Neural crest cell (in vitro differentiated cells): Measurements from ENCODE around the gene DCC. TPM values are rescaled to one million over a fixed set of nuclear protein-coding genes. Genes with fewer than 3 reads are reported as not detected.

ENCODE experiments used
- DNase-seq: peaks from one replicate; pipeline ENCODE4 v3.0.0; 2021; ENCODE audit warnings: low read depth, mixed read lengths, low spot score
- H3K27ac Mint-ChIP-seq: one replicate; pipeline ENCODE4 v1.8.0; 2021; ENCODE audit warnings: mild to moderate bottlenecking, mixed read lengths; ENCODE audit not compliant: unreplicated experiment
- H3K27me3 Mint-ChIP-seq: 2 replicates; pipeline ENCODE4 v1.8.0; 2021; ENCODE audit warnings: low read depth, mild to moderate bottlenecking, mixed read lengths
- H3K36me3 Mint-ChIP-seq: 2 replicates; pipeline ENCODE4 v1.8.0; 2021; ENCODE audit warnings: low read depth, mild to moderate bottlenecking, mixed read lengths
- H3K4me1 Mint-ChIP-seq: 2 replicates; pipeline ENCODE4 v1.8.0; 2021; ENCODE audit warnings: mixed read lengths
- H3K4me3 Mint-ChIP-seq: one replicate; pipeline ENCODE4 v1.8.0; 2021; ENCODE audit warnings: mild to moderate bottlenecking, mixed read lengths
- H3K9me3 Mint-ChIP-seq: 2 replicates; pipeline ENCODE4 v1.8.0; 2021; ENCODE audit warnings: mixed read lengths
- total RNA-seq: library from RNA; stranded (reverse); gene quantifications from 2 replicates; pipeline ENCODE4 v1.2.1, GENCODE V29; 2021
- TF ChIP-seq, protein P1 (sequence below): fragments of 200-600 bp; sonication (generic); conservative IDR thresholded peaks from 2 replicates; pipeline ENCODE4 v1.5.0; 2021; ENCODE audit warnings: antibody characterized with exemption, mild to moderate bottlenecking

DCC gene
- total RNA-seq, 1 donor from 2014 or later = 10.1 TPM

DNA sequence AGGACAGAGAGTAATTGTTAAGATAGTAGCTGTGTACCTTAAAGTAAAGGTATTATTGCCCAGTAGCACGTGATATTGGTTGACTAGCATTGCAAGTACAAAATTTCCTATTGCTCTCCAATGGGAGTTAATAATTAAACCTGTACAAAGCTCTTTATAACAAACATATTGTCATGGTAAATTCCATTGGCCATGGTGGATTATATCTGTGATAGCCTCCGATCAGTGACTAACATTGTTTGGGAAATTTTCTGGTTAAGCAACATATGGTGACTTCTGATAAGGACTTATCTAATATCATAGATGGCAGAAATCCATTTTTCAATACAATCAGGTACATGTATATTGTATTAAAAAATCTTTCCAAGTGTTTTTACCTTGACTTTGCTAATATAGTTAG lies 360.8 kb downstream of the DCC start:
- Mint-ChIP-seq H3K27me3 (peaks cover 8% of the 10 kb centered on the region), H3K36me3 (peaks cover 4% of the 10 kb centered on the region), H3K4me3 (no peak overlapping the region), H3K27ac (no peak overlapping the region), H3K4me1 (peaks cover 6% of the 10 kb centered on the region), H3K9me3 (peaks cover 6% of the 10 kb centered on the region)
- TF ChIP-seq, protein P1, sequence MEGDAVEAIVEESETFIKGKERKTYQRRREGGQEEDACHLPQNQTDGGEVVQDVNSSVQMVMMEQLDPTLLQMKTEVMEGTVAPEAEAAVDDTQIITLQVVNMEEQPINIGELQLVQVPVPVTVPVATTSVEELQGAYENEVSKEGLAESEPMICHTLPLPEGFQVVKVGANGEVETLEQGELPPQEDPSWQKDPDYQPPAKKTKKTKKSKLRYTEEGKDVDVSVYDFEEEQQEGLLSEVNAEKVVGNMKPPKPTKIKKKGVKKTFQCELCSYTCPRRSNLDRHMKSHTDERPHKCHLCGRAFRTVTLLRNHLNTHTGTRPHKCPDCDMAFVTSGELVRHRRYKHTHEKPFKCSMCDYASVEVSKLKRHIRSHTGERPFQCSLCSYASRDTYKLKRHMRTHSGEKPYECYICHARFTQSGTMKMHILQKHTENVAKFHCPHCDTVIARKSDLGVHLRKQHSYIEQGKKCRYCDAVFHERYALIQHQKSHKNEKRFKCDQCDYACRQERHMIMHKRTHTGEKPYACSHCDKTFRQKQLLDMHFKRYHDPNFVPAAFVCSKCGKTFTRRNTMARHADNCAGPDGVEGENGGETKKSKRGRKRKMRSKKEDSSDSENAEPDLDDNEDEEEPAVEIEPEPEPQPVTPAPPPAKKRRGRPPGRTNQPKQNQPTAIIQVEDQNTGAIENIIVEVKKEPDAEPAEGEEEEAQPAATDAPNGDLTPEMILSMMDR = no peak
- DNase-seq = no peak

DNA sequence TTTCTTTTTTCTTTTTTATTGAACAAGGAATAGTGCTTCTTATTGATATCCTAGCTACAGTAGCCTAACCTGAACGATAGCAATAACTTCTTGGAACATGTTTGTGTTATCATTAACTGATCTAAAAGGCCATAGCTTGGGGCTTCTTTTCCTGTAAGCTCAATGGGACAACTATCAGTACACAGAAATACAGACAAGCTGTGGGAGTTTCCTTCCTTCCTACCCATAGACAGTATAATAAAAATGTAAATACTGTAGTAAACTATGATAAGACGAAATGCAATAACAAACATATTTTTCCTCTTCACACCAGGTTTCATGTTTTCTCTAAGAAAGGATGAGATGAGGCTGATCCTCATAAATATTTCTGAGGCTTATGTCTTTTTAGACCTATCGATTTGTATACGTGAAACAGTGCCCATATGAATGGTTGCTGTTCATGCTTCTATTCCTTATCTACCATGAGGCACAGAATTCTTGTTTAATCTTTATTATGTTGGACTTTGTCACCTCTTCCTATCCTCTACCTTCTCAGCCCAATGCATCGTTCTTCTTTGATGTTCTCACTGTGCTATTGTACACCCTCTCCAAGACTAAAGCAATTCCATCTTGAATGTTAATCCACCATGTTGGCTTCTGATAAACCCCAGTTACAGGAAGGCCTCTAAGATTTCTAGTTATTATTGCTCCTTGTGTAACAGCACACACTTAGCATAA lies 361.4 kb downstream of the DCC start:
- peaks cover 6% of the 10 kb centered on the region for H3K4me1 Mint-ChIP-seq
- H3K9me3 Mint-ChIP-seq = peaks cover 6% of the 10 kb centered on the region
- no peak overlapping the region for H3K4me3 Mint-ChIP-seq
- H3K27ac Mint-ChIP-seq = no peak overlapping the region
- H3K27me3 Mint-ChIP-seq = peaks cover 5% of the 10 kb centered on the region
- H3K36me3 Mint-ChIP-seq = peaks cover 4% of the 10 kb centered on the region
- TF ChIP-seq, protein P1 = no peak
- DNase-seq = no peak

DNA sequence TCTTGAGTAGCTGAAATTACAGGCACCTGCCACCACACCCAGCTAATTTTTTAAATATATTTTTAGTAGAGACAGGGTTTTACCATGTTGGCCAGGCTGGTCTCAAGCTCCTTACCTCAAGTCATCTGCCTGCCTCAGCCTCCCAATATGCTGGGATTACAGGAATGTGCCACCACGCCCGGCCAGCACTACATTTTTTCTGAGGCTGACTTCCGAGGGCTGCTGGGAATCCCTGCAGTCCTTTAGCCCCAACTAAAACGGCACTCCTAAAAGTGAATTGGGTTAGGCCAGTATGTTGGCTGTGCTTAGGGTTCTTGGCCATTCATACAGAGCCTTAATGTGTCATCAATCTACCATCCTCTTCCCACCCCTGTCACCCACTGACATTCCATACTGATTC lies 375.4 kb downstream of the DCC start:
- no peak overlapping the region for H3K27ac Mint-ChIP-seq
- H3K4me3 Mint-ChIP-seq = no peak overlapping the region
- H3K4me1 Mint-ChIP-seq = peaks cover 5% of the 10 kb centered on the region
- no peaks in the 10 kb centered on the region for H3K27me3 Mint-ChIP-seq
- H3K9me3 Mint-ChIP-seq = no peaks in the 10 kb centered on the region
- TF ChIP-seq, protein P1 = no peak
- H3K36me3 Mint-ChIP-seq = no peaks in the 10 kb centered on the region
- DNase-seq = no peak

DNA sequence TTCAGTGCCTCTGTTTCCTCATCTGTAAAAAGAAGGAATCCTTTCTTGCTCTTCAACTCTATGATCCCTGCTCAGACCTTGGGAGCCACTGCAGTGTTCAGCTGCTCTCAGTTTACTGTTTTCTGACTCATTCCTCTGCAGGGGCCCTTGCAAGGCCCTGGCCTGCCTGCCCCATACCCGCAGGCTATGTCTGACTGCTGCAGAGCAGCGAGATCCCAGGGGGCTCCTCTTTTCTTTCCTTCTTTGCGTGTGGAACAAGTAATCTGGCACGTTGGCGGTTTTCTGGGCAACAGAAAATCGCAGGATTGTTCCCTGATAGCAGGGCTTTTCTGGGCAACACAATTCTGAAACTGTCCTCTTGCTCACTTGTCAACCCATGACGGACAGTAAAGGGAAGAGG lies 376.0 kb downstream of the DCC start:
- no peak for DNase-seq
- peaks cover 5% of the 10 kb centered on the region for H3K4me1 Mint-ChIP-seq
- TF ChIP-seq, protein P1 = no peak
- H3K27me3 Mint-ChIP-seq = no peaks in the 10 kb centered on the region
- no peak overlapping the region for H3K27ac Mint-ChIP-seq
- H3K36me3 Mint-ChIP-seq = no peaks in the 10 kb centered on the region
- no peak overlapping the region for H3K4me3 Mint-ChIP-seq
- H3K9me3 Mint-ChIP-seq = no peaks in the 10 kb centered on the region

DNA sequence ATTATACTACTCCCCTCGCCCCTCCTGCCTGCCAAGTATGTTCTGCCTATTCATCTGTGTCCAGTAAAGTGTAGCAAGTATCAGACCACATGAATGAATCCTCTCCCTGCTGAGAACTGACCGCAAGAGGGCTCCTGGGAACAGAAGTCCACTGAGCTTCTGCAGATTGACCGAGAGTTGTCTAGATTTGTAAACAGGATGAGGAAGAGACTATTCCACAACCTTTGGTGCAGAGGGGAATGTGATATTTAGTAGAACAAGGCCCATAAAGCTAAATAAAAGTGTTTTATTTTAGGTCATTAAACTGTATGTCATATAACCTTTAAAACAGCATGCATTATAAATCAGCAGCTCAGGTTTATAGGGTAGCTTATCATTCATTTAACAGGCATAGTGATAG lies 377.0 kb downstream of the DCC start:
- H3K27me3 Mint-ChIP-seq = no peaks in the 10 kb centered on the region
- peak; percentile 3 for DNase-seq

More for the DNA sequence above, 377.0 kb downstream of the DCC start:
- H3K36me3 Mint-ChIP-seq = no peaks in the 10 kb centered on the region
- H3K9me3 Mint-ChIP-seq = no peaks in the 10 kb centered on the region
- no peak overlapping the region for H3K4me3 Mint-ChIP-seq
- TF ChIP-seq, protein P1 = peak; percentile 52
- H3K4me1 Mint-ChIP-seq = peaks cover 5% of the 10 kb centered on the region
- H3K27ac Mint-ChIP-seq = no peak overlapping the region
